Naive thymus-derived CD4-positive, alpha-beta T cell (primary cell): ENCODE measurements around the gene MAN1C1. TPM values are rescaled to one million over a fixed set of nuclear protein-coding genes. Genes with fewer than 3 reads are reported as not detected.

Experiments used
- ATAC-seq: fragments of 150-1000 bp; cut with Tn5 transposase; 2 replicates; pipeline ENCODE4 v1.10.0; 2021; ENCODE audit warnings: mild to moderate bottlenecking, moderate library complexity
- CTCF ChIA-PET: fragments of 350-600 bp; sonication (Branson Sonifier 250); formaldehyde crosslinking; loops from one replicate; lab custom pipeline; 2021; ENCODE audit warnings: antibody characterized with exemption; lab: Charles Lee
- POLR2A ChIA-PET: fragments of 350-600 bp; sonication (Branson Sonifier 250); formaldehyde crosslinking; loops from one replicate; lab custom pipeline; 2021; ENCODE audit warnings: antibody characterized with exemption, inconsistent platforms; lab: Charles Lee
- DNase-seq, 9 donors: peaks; one replicate each; pipeline versions ENCODE4 v3.0.0 to v3.0.0-alpha.2; 2020 to 2022; ENCODE audit warnings: mixed read lengths in 1 of 9
- H3K27ac ChIP-seq: one replicate; pipeline ENCODE4 v1.7.0; 2013; ENCODE audit warnings: mild to moderate bottlenecking, low read depth, low read length, moderate library complexity
- H3K27me3 ChIP-seq, 2 donors: one replicate each; pipeline ENCODE4 v1.7.0; 2013; ENCODE audit warnings: low read length in 2 of 2, mild to moderate bottlenecking in 2 of 2, moderate library complexity in 2 of 2; ENCODE audit not compliant: control insufficient read depth in 2 of 2, insufficient read depth in 2 of 2
- H3K36me3 ChIP-seq, 3 experiments: 1 replicate in 2 of 3; 2 replicates in 1 of 3; pipeline ENCODE4 v1.7.0; 2013; ENCODE audit warnings: low read length in 3 of 3, mild to moderate bottlenecking in 3 of 3, moderate library complexity in 1 of 3; ENCODE audit not compliant: insufficient read depth in 3 of 3, control insufficient read depth in 2 of 3
- H3K4me1 ChIP-seq, 2 donors: one replicate each; pipeline ENCODE4 v1.7.0; 2013; ENCODE audit warnings: low read length in 2 of 2, mild to moderate bottlenecking in 2 of 2, moderate library complexity in 1 of 2; ENCODE audit not compliant: control insufficient read depth in 2 of 2, insufficient read depth in 2 of 2
- H3K4me3 ChIP-seq: 2 replicates; pipeline ENCODE4 v1.7.0; 2013; ENCODE audit warnings: mild to moderate bottlenecking, low read length
- H3K9me3 ChIP-seq, 3 experiments: 1 replicate in 2 of 3; 2 replicates in 1 of 3; pipeline ENCODE4 v1.7.0; 2013; ENCODE audit warnings: low read length in 3 of 3; ENCODE audit not compliant: control insufficient read depth in 2 of 3
- H3K27ac Mint-ChIP-seq, 9 donors: one replicate each; pipeline ENCODE4 v1.8.0; 2020 to 2022; ENCODE audit warnings: mixed read lengths in 9 of 9, mild to moderate bottlenecking in 8 of 9, moderate library complexity in 5 of 9, inconsistent platforms in 2 of 9
- H3K27me3 Mint-ChIP-seq, 5 donors: one replicate each; pipeline ENCODE4 v1.8.0; 2021 to 2022; ENCODE audit warnings: mixed read lengths in 5 of 5, mild to moderate bottlenecking in 1 of 5
- H3K36me3 Mint-ChIP-seq, 5 donors: one replicate each; pipeline ENCODE4 v1.8.0; 2020 to 2022; ENCODE audit warnings: mixed read lengths in 5 of 5, mild to moderate bottlenecking in 3 of 5, inconsistent platforms in 1 of 5
- H3K4me1 Mint-ChIP-seq, 7 donors: one replicate each; pipeline ENCODE4 v1.8.0; 2020 to 2022; ENCODE audit warnings: mixed read lengths in 7 of 7, mild to moderate bottlenecking in 3 of 7, inconsistent platforms in 1 of 7
- H3K4me3 Mint-ChIP-seq, 10 donors: one replicate each; pipeline ENCODE4 v1.8.0; 2020 to 2022; ENCODE audit warnings: mild to moderate bottlenecking in 10 of 10, mixed read lengths in 10 of 10, moderate library complexity in 6 of 10, inconsistent platforms in 2 of 10
- H3K9me3 Mint-ChIP-seq, 11 donors: one replicate each; pipeline ENCODE4 v1.8.0; 2020 to 2022; ENCODE audit warnings: mixed read lengths in 11 of 11, mild to moderate bottlenecking in 4 of 11, inconsistent platforms in 1 of 11, moderate library complexity in 1 of 11
- intact Hi-C, 2 donors: fragments of 100-400 bp; cut with micrococcal nuclease; formaldehyde crosslinking; loops; one replicate each; pipeline ENCODE4 v1.15.1; 2023
- polyA plus RNA-seq, 2 donors: library from polyadenylated mRNA; unstranded; fragments of 300-500 nt; fragmentation: Illumina TruSeq; gene quantifications; one replicate each; pipeline ENCODE4 v1.2.3, GENCODE V29; 2021
- total RNA-seq, 6 experiments: library from RNA in 5 of 6; stranded (reverse) in 5 of 6; gene quantifications; 1 replicate in 5 of 6; 2 replicates in 1 of 6; pipeline ENCODE4 v1.2.3 and lab custom pipeline; 2021 to 2026

MAN1C1 gene
- total and polyA plus RNA-seq, 7 experiments from 2014 or later = 16.0 to 85.5 (median 61.0) TPM

GRCh38 chr1:25819491-25820246 is 203.1 kb downstream of the MAN1C1 start, which contains the start of gene MTFR1L:
MTFR1L (plus strand) TSS chr1:25819954; CDS start chr1:25823105, 3,151 bp downstream.
- peak; percentile 92 for ATAC-seq
- Histone ChIP-seq H3K36me3 (peaks cover 0 to 21% (median 0%) of the 10 kb centered on the region in 3 experiments), H3K4me3 (peak within 1 kb of the TSS; percentile 97), H3K27ac (peak within 1 kb of the TSS; percentile 91), H3K9me3 (no peaks in the 10 kb centered on the region), H3K27me3 (no peaks in the 10 kb centered on the region), H3K4me1 (peaks cover 19 to 28% of the 10 kb centered on the region in 2 donors)
- peaks cover 0 to 12% (median 0%) of the 10 kb centered on the region in 11 donors for H3K9me3 Mint-ChIP-seq
- H3K4me1 Mint-ChIP-seq = peaks cover 30 to 61% (median 46%) of the 10 kb centered on the region in 7 donors
- peaks cover 0 to 5% (median 0%) of the 10 kb centered on the region in 5 donors for H3K36me3 Mint-ChIP-seq
- CTCF ChIA-PET = interaction anchor here (0.5 to 3.8 kb wide), 6 partner anchors 9 to 332 kb away, joined by 3 to 11 read pairs (median 4); no protein-coding TSS in a partner anchor
- peak within 1 kb of the TSS; percentile 92 to 99 (median 96) for H3K27ac Mint-ChIP-seq
- H3K27me3 Mint-ChIP-seq = no peaks in the 10 kb centered on the region
- intact Hi-C loops = loop anchor here (1.0 to 10.0 kb wide), 12 partner anchors 13 to 1102 kb away; partner anchors contain the start of genes AUNIP (in 2 of the 2), PAFAH2 (in 2 of the 2), RSRP1 (in 2 of the 2) and STMN1 (in 2 of the 2)
- peak within 1 kb of the TSS; percentile 91 to 100 (median 96) for H3K4me3 Mint-ChIP-seq
- DNase-seq = peak; percentile 82 to 96 (median 92)
- POLR2A ChIA-PET = interaction anchor here (0.6 to 3.8 kb wide), 45 partner anchors 9 to 804 kb away, joined by 3 to 32 read pairs (median 4); partner anchors contain the start of genes AUNIP, MACO1, PAFAH2 and PAQR7

- H3K27me3 Mint-ChIP-seq = no peaks in the 10 kb centered on the region
Measured at GRCh38 chr1:25820247-25821111, 203.9 kb downstream of the MAN1C1 start.

GRCh38 chr1:25821112-25821476 is 204.5 kb downstream of the MAN1C1 start:
- Histone ChIP-seq H3K27me3 (no peaks in the 10 kb centered on the region), H3K4me3 (peak overlapping the region; percentile 97), H3K4me1 (peaks cover 19 to 28% of the 10 kb centered on the region in 2 donors), H3K27ac (peak overlapping the region; percentile 91), H3K9me3 (no peaks in the 10 kb centered on the region), H3K36me3 (peaks cover 0 to 11% (median under 1%) of the 10 kb centered on the region in 3 experiments)
- no peak for DNase-seq
- no peaks in the 10 kb centered on the region for H3K27me3 Mint-ChIP-seq
- H3K4me3 Mint-ChIP-seq = peak overlapping the region; percentile 89 to 96 (median 93)
- intact Hi-C loops = loop anchor here in 1 of 2 donors (2.0 kb wide), 3 partner anchors 46 to 574 kb away; partner anchors contain the start of gene RSRP1
- H3K4me1 Mint-ChIP-seq = peaks cover 30 to 61% (median 46%) of the 10 kb centered on the region in 7 donors
- peaks cover 0 to 12% (median 0%) of the 10 kb centered on the region in 11 donors for H3K9me3 Mint-ChIP-seq
- peak overlapping the region; percentile 92 to 98 (median 94) for H3K27ac Mint-ChIP-seq
- peaks cover 0 to 6% (median 1%) of the 10 kb centered on the region in 5 donors for H3K36me3 Mint-ChIP-seq
- POLR2A ChIA-PET = interaction anchor here (0.6 to 3.8 kb wide), 17 partner anchors 10 to 589 kb away, joined by 3 to 32 read pairs (median 5); partner anchors contain the start of genes PAFAH2 and SYF2
- ATAC-seq = no peak
- CTCF ChIA-PET = interaction anchor here (1.0 to 3.8 kb wide), 4 partner anchors 11 to 212 kb away, joined by 3 to 11 read pairs (median 4); partner anchors contain the start of gene PAFAH2

More at GRCh38 chr1:25820247-25821111, 203.9 kb downstream of the MAN1C1 start:
- CTCF ChIA-PET = interaction anchor here (0.6 to 3.8 kb wide), 7 partner anchors 10 to 209 kb away, joined by 3 to 11 read pairs (median 3); partner anchors contain the start of gene PAFAH2
- Histone ChIP-seq H3K36me3 (peaks cover 0 to 13% (median 0%) of the 10 kb centered on the region in 3 experiments), H3K4me3 (peak overlapping the region; percentile 97), H3K27me3 (no peaks in the 10 kb centered on the region), H3K9me3 (no peaks in the 10 kb centered on the region), H3K4me1 (peaks cover 19 to 28% of the 10 kb centered on the region in 2 donors), H3K27ac (peak overlapping the region; percentile 91)
- Mint-ChIP-seq H3K36me3 (peaks cover 0 to 5% (median 0%) of the 10 kb centered on the region in 5 donors), H3K27ac (peak overlapping the region; percentile 92 to 99 (median 96)), H3K4me1 (peaks cover 30 to 61% (median 46%) of the 10 kb centered on the region in 7 donors), H3K9me3 (peaks cover 0 to 12% (median 0%) of the 10 kb centered on the region in 11 donors), H3K4me3 (peak overlapping the region; percentile 91 to 100 (median 96))
- peak; percentile 76 for ATAC-seq
- POLR2A ChIA-PET = interaction anchor here (0.6 to 3.8 kb wide), 45 partner anchors 10 to 834 kb away, joined by 3 to 32 read pairs (median 4); partner anchors contain the start of genes AUNIP, MACO1, PAFAH2 and PAQR7
- DNase-seq = peak; percentile 45 to 84 (median 78)
- intact Hi-C loops = loop anchor here (1.0 to 2.0 kb wide), 9 partner anchors 12 to 1101 kb away; partner anchors contain the start of genes AUNIP (in 2 of the 2), PAFAH2 (in 2 of the 2), STMN1 (in 2 of the 2) and NUDC (in 1 of the 2)

- Mint-ChIP-seq H3K4me3 (peak overlapping the region; percentile 89 to 96 (median 93)), H3K27me3 (no peaks in the 10 kb centered on the region), H3K9me3 (peaks cover 0 to 12% (median 0%) of the 10 kb centered on the region in 11 donors), H3K36me3 (peaks cover 0 to 8% (median 4%) of the 10 kb centered on the region in 5 donors), H3K4me1 (peaks cover 30 to 57% (median 44%) of the 10 kb centered on the region in 7 donors), H3K27ac (peak overlapping the region; percentile 92 to 98 (median 94))
- CTCF ChIA-PET = interaction anchor here (1.0 to 3.8 kb wide), 4 partner anchors 11 to 213 kb away, joined by 3 to 11 read pairs (median 4); partner anchors contain the start of gene PAFAH2
- intact Hi-C loops = loop anchor here in 1 of 2 donors (2.0 kb wide), 3 partner anchors 47 to 575 kb away; partner anchors contain the start of gene RSRP1
- Histone ChIP-seq H3K9me3 (no peaks in the 10 kb centered on the region), H3K4me3 (peak overlapping the region; percentile 97), H3K27ac (peak overlapping the region; percentile 91), H3K36me3 (peaks cover 0 to 13% (median 7%) of the 10 kb centered on the region in 3 experiments), H3K4me1 (peaks cover 19 to 28% of the 10 kb centered on the region in 2 donors), H3K27me3 (no peaks in the 10 kb centered on the region)
- DNase-seq (no peak), ATAC-seq (no peak)
- POLR2A ChIA-PET = interaction anchor here (0.6 to 3.8 kb wide), 4 partner anchors 10 to 102 kb away, joined by 3 to 32 read pairs (median 4); no protein-coding TSS in a partner anchor
Measured at GRCh38 chr1:25821630-25822091, 205.1 kb downstream of the MAN1C1 start.

GRCh38 chr1:25825605-25826004 is 209.0 kb downstream of the MAN1C1 start:
- POLR2A ChIA-PET = no interaction called here
- Mint-ChIP-seq H3K27me3 (no peaks in the 10 kb centered on the region), H3K36me3 (peaks cover under 1 to 31% (median 25%) of the 10 kb centered on the region in 5 donors), H3K4me3 (no peak overlapping the region), H3K9me3 (peaks cover 0 to 4% (median 0%) of the 10 kb centered on the region in 11 donors), H3K27ac (no peak overlapping the region), H3K4me1 (peaks cover 18 to 27% (median 18%) of the 10 kb centered on the region in 7 donors)
- H3K4me3 ChIP-seq = no peak overlapping the region
- intact Hi-C loops = no loop called here
- H3K36me3 ChIP-seq = peaks cover 9 to 48% (median 11%) of the 10 kb centered on the region in 3 experiments
- H3K27me3 ChIP-seq = no peaks in the 10 kb centered on the region
- no peak overlapping the region for H3K27ac ChIP-seq
- CTCF ChIA-PET = interaction anchor here (0.6 kb wide), 1 partner anchor 195 kb away, joined by 3 read pairs; no protein-coding TSS in a partner anchor
- H3K4me1 ChIP-seq = peaks cover 13 to 14% of the 10 kb centered on the region in 2 donors
- no peak for DNase-seq
- no peaks in the 10 kb centered on the region for H3K9me3 ChIP-seq
- ATAC-seq = no peak
